GM21447 (cell line): ENCODE results near the gene PI4KA.
"Not testable (repeated sequence)": the region's sequence is repeated elsewhere in the genome, so short reads cannot be mapped to it uniquely, and the experiment has no call there.

Experiments used
- ATAC-seq: cut with Tn5 transposase; IDR thresholded peaks from one replicate; pipeline ENCODE4 v1.9.1; 2021; ENCODE audit not compliant: unreplicated experiment

PI4KA gene

GRCh38 chr22:20732431-20732830, 126.2 kb downstream of the PI4KA start:
- ATAC-seq = not testable (repeated sequence)

GRCh38 chr22:20729194-20729593, 129.4 kb downstream of the PI4KA start:
- no peak for ATAC-seq

GRCh38 chr22:20728523-20729190, 130.0 kb downstream of the PI4KA start:
- ATAC-seq = no peak

- ATAC-seq = no peak
Measured at GRCh38 chr22:20727118-20728015, 131.2 kb downstream of the PI4KA start.

- ATAC-seq = no peak
Measured at GRCh38 chr22:20725987-20726558, 132.5 kb downstream of the PI4KA start.

- ATAC-seq = no peak
Measured at GRCh38 chr22:20724676-20725454, 133.7 kb downstream of the PI4KA start.

GRCh38 chr22:20721409-20722218, 137.0 kb downstream of the PI4KA start:
- ATAC-seq = no peak

GRCh38 chr22:20720692-20721408, 137.8 kb downstream of the PI4KA start:
- ATAC-seq = no peak

GRCh38 chr22:20718727-20719126, 139.9 kb downstream of the PI4KA start:
- ATAC-seq = not testable (repeated sequence)

- not testable (repeated sequence) for ATAC-seq
Measured at GRCh38 chr22:20717981-20718380, 140.6 kb downstream of the PI4KA start.

GRCh38 chr22:20717213-20717866, 141.3 kb downstream of the PI4KA start:
- not testable (repeated sequence) for ATAC-seq

GRCh38 chr22:20713116-20713515, 145.5 kb downstream of the PI4KA start:
- ATAC-seq = not testable (repeated sequence)

GRCh38 chr22:20709966-20710365, 148.6 kb downstream of the PI4KA start:
- not testable (repeated sequence) for ATAC-seq

GRCh38 chr22:20707549-20708118, 151.0 kb downstream of the PI4KA start:
- ATAC-seq = not testable (repeated sequence)

- peak; percentile 1 for ATAC-seq
Measured at GRCh38 chr22:20703816-20704609, 154.6 kb downstream of the PI4KA start.

- ATAC-seq = peak; percentile 6
Measured at GRCh38 chr22:20703414-20703806, 155.2 kb downstream of the PI4KA start.

- ATAC-seq = peak; percentile 78
Measured at GRCh38 chr22:20702546-20703413, 155.8 kb downstream of the PI4KA start.
